ENCODE data around the gene C17orf50. TPM values are rescaled to one million over a fixed set of nuclear protein-coding genes. Genes with fewer than 3 reads are reported as not detected.

The C17orf50 gene
- total RNA-seq, 1 donor from 2014 or later: not detected

- Mint-ChIP-seq H3K36me3 (ENCODE audit: unreplicated experiment) (no peaks in the 10 kb centered on the region), H3K4me1 (ENCODE audit: unreplicated experiment) (peaks cover 50% of the 10 kb centered on the region)
These were observed 24.2 kb downstream of the C17orf50 start for GRCh38 chr17:35784895-35785294.

GRCh38 chr17:35786941-35787432 is 26.3 kb downstream of the C17orf50 start:
- H3K4me1 Mint-ChIP-seq (ENCODE audit: unreplicated experiment): peaks cover 41% of the 10 kb centered on the region
- no peak for DNase-seq (ENCODE audit: extremely low spot score, unreplicated experiment)

More at GRCh38 chr17:35784895-35785294, 24.2 kb downstream of the C17orf50 start:
- H3K4me3 Mint-ChIP-seq (ENCODE audit: unreplicated experiment): no peak overlapping the region
- no peak for TF ChIP-seq CTCF (IDR thresholded peaks at IDR 0.05)
- no peak for DNase-seq (ENCODE audit: extremely low spot score, unreplicated experiment)
- H3K9me3 Mint-ChIP-seq (ENCODE audit: unreplicated experiment): no peaks in the 10 kb centered on the region
- H3K27ac Mint-ChIP-seq (ENCODE audit: unreplicated experiment): no peak overlapping the region
- peaks cover 14% of the 10 kb centered on the region for H3K27me3 Mint-ChIP-seq (ENCODE audit: unreplicated experiment)

GRCh38 chr17:35788477-35789368 is 28.0 kb downstream of the C17orf50 start:
- no peak overlapping the region for H3K4me3 Mint-ChIP-seq (ENCODE audit: unreplicated experiment)
- DNase-seq (ENCODE audit: extremely low spot score, unreplicated experiment): no peak
- TF ChIP-seq CTCF (IDR thresholded peaks at IDR 0.05): no peak
- H3K27ac Mint-ChIP-seq (ENCODE audit: unreplicated experiment): peak overlapping the region; percentile 91
- no peaks in the 10 kb centered on the region for H3K9me3 Mint-ChIP-seq (ENCODE audit: unreplicated experiment)
- H3K27me3 Mint-ChIP-seq (ENCODE audit: unreplicated experiment): peaks cover 15% of the 10 kb centered on the region
- H3K36me3 Mint-ChIP-seq (ENCODE audit: unreplicated experiment): no peaks in the 10 kb centered on the region
- peaks cover 37% of the 10 kb centered on the region for H3K4me1 Mint-ChIP-seq (ENCODE audit: unreplicated experiment)

More at GRCh38 chr17:35786941-35787432, 26.3 kb downstream of the C17orf50 start:
- Mint-ChIP-seq H3K36me3 (ENCODE audit: unreplicated experiment) (no peaks in the 10 kb centered on the region), H3K4me3 (ENCODE audit: unreplicated experiment) (no peak overlapping the region), H3K9me3 (ENCODE audit: unreplicated experiment) (no peaks in the 10 kb centered on the region), H3K27me3 (ENCODE audit: unreplicated experiment) (peaks cover 7% of the 10 kb centered on the region), H3K27ac (ENCODE audit: unreplicated experiment) (peak overlapping the region; percentile 52)
- no peak for TF ChIP-seq CTCF (IDR thresholded peaks at IDR 0.05)

- DNase-seq (ENCODE audit: extremely low spot score, unreplicated experiment): no peak
- H3K27me3 Mint-ChIP-seq (ENCODE audit: unreplicated experiment): peaks cover 22% of the 10 kb centered on the region
- no peak overlapping the region for H3K4me3 Mint-ChIP-seq (ENCODE audit: unreplicated experiment)
These were observed 30.2 kb downstream of the C17orf50 start for GRCh38 chr17:35790841-35791240.

More at GRCh38 chr17:35790841-35791240, 30.2 kb downstream of the C17orf50 start:
- TF ChIP-seq CTCF (IDR thresholded peaks at IDR 0.05): no peak
- no peaks in the 10 kb centered on the region for H3K9me3 Mint-ChIP-seq (ENCODE audit: unreplicated experiment)
- H3K27ac Mint-ChIP-seq (ENCODE audit: unreplicated experiment): no peak overlapping the region
- peaks cover 39% of the 10 kb centered on the region for H3K4me1 Mint-ChIP-seq (ENCODE audit: unreplicated experiment)
- H3K36me3 Mint-ChIP-seq (ENCODE audit: unreplicated experiment): no peaks in the 10 kb centered on the region

Measured in osteocyte (in vitro differentiated cells).